ENCODE results near the gene PARP11.

PARP11 gene

DNA sequence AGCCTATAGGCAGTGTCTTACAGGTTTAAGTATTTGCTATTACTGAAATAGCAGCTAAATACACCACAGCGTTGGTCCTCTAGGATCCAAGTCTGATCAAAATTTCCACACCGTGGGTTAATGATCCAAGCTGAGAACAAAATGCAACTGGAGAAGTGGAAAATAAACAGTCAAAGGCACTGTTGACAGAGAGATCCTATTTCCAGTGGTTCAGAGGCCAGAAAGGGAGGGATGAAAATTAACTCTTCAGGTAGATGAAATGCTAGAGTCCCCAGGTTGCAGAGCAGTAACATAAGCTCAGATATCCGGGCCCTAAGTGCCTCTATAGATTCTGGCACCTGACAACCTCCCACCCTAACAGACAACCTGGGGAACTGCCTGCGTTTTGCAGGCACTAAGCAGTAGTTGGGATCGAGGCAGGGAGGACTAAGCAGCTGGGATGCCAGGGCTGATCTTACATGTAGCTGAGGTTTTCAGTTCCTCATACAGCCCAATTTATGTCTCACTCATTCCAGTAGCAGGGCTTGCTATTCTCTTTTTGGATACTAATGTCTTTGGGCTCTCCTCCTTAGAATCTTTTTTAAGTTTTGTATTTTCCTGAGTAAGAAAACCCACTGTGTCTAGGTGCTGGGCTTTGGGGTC is 77.6 kb downstream of the PARP11 start:
- H3K79me2 ChIP-seq (ENCODE audit: control insufficient read depth, insufficient read depth, low read length, unreplicated experiment) = no peaks in the 10 kb centered on the region
- H3K27ac ChIP-seq (ENCODE audit: low read depth, low read length) = no peak overlapping the region
- H3K4me1 ChIP-seq (ENCODE audit: control insufficient read depth, insufficient read depth, low read length, unreplicated experiment) = no peaks in the 10 kb centered on the region
- no peaks in the 10 kb centered on the region for H3K27me3 ChIP-seq (ENCODE audit: insufficient read depth, low read length)
- H2AFZ ChIP-seq (ENCODE audit: low read length, unreplicated experiment) = no peak overlapping the region
- H3K4me3 ChIP-seq (ENCODE audit: low read depth, low read length) = no peak overlapping the region
- H3K36me3 ChIP-seq (ENCODE audit: insufficient read depth, low read length) = no peaks in the 10 kb centered on the region

- H3K36me3 ChIP-seq (ENCODE audit: insufficient read depth, low read length) = no peaks in the 10 kb centered on the region
- no peak overlapping the region for H3K27ac ChIP-seq (ENCODE audit: low read depth, low read length)
- H3K27me3 ChIP-seq (ENCODE audit: insufficient read depth, low read length) = no peaks in the 10 kb centered on the region
- H3K79me2 ChIP-seq (ENCODE audit: control insufficient read depth, insufficient read depth, low read length, unreplicated experiment) = no peaks in the 10 kb centered on the region
- H3K4me1 ChIP-seq (ENCODE audit: control insufficient read depth, insufficient read depth, low read length, unreplicated experiment) = no peaks in the 10 kb centered on the region
- H3K4me3 ChIP-seq (ENCODE audit: low read depth, low read length) = no peak overlapping the region
- no peak overlapping the region for H2AFZ ChIP-seq (ENCODE audit: low read length, unreplicated experiment)
Observed at GRCh38 chr12:3795066-3795465, 78.1 kb downstream of the PARP11 start.

DNA sequence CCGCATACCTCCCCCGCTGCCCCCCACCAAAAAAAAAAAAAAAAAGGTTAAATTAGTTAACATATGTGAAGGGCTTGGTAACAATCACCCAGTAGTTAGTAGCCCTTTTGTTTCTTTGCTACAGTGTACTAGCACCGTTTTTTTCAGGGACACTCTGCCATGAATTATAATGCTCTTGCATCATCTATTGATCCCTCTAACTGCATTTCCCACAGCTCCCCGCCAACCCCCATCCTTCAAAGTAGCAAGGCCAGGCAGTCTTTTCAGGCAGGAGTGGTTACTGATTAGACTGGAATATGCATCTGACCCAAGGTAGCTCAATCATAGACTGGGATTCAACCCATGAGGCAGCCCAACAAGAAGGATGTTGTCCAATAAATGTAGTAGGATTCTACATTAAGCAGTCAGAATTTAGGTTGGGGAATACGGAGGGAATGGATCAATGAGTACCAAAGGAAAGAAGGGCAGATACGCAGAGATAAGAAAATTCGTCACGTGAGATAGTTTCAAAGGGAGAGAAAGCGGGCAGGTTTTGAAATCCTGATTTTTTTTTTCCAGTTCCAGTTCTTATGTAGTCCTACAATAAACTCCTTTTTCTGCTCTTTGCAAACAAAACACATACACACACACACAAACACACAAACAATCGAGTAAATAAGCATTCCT is 80.4 kb downstream of the PARP11 start:
- H3K79me2 ChIP-seq (ENCODE audit: control insufficient read depth, insufficient read depth, low read length, unreplicated experiment) = no peaks in the 10 kb centered on the region
- H3K27ac ChIP-seq (ENCODE audit: low read depth, low read length) = no peak overlapping the region
- H3K36me3 ChIP-seq (ENCODE audit: insufficient read depth, low read length) = no peaks in the 10 kb centered on the region
- peaks cover 10% of the 10 kb centered on the region; the same call in 1 of the 2 replicates for H3K27me3 ChIP-seq (ENCODE audit: insufficient read depth, low read length)
- H3K4me3 ChIP-seq (ENCODE audit: low read depth, low read length) = no peak overlapping the region
- no peaks in the 10 kb centered on the region for H3K4me1 ChIP-seq (ENCODE audit: control insufficient read depth, insufficient read depth, low read length, unreplicated experiment)
- H2AFZ ChIP-seq (ENCODE audit: low read length, unreplicated experiment) = no peak overlapping the region

DNA sequence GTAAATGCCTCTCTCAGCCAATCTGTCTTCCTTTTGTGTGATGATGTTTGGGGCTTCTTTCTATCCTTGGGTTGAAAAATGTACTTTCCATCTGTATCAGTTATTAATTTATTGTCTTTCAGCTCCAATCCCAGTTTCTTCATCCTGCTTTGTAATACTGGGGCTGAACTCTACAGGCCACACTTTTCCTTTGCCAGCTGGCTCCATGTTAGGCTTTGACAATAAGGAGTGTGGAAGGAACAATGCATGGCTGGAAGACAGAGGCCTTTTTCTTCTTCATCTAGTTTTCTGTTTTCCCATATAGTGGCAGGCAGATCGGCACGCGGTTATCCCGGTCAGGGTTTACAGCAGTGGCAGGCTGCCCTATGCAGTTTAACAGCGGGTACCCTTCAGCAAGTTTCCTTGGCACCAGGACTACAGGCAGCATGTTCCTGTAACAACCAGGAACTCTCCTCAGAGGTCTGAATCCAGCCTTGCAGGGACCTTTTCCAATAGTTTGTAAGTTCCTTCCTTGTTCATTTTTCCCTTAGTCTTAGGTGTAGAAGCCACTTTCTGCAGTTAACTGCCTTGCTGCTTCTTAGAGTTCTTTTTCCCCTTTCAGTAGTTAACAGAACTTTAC is 81.8 kb downstream of the PARP11 start:
- no peaks in the 10 kb centered on the region for H3K36me3 ChIP-seq (ENCODE audit: insufficient read depth, low read length)
- H3K79me2 ChIP-seq (ENCODE audit: control insufficient read depth, insufficient read depth, low read length, unreplicated experiment) = no peaks in the 10 kb centered on the region
- no peak overlapping the region for H3K4me3 ChIP-seq (ENCODE audit: low read depth, low read length)
- H3K4me1 ChIP-seq (ENCODE audit: control insufficient read depth, insufficient read depth, low read length, unreplicated experiment) = no peaks in the 10 kb centered on the region
- no peak overlapping the region for H2AFZ ChIP-seq (ENCODE audit: low read length, unreplicated experiment)
- no peak overlapping the region for H3K27ac ChIP-seq (ENCODE audit: low read depth, low read length)
- H3K27me3 ChIP-seq (ENCODE audit: insufficient read depth, low read length) = peaks cover 10% of the 10 kb centered on the region; the same call in 1 of the 2 replicates

DNA sequence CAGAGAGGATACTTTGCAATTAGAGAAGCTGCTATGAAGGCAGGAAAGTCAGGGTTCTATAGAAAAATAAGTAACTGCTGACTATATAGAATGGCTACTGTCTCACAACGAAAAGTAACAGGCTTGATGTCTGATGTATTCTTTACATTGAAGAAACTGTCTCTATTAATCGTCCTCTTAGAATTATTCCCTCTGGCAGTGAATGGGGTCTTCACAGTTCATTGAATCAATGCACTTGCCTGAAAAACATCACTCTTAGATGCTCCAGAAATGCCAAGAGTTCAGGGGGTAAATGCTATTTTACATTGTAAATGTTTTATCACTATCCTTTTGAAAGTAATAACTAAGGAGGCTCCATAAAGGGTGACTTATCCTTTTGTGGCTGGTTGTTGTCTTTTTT is 82.6 kb downstream of the PARP11 start:
- H3K36me3 ChIP-seq (ENCODE audit: insufficient read depth, low read length) = no peaks in the 10 kb centered on the region
- H2AFZ ChIP-seq (ENCODE audit: low read length, unreplicated experiment) = no peak overlapping the region
- H3K4me1 ChIP-seq (ENCODE audit: control insufficient read depth, insufficient read depth, low read length, unreplicated experiment) = no peaks in the 10 kb centered on the region
- no peak overlapping the region for H3K4me3 ChIP-seq (ENCODE audit: low read depth, low read length)
- H3K27ac ChIP-seq (ENCODE audit: low read depth, low read length) = no peak overlapping the region
- H3K79me2 ChIP-seq (ENCODE audit: control insufficient read depth, insufficient read depth, low read length, unreplicated experiment) = no peaks in the 10 kb centered on the region
- H3K27me3 ChIP-seq (ENCODE audit: insufficient read depth, low read length) = peaks cover 12% of the 10 kb centered on the region; the same call in 1 of the 2 replicates

DNA sequence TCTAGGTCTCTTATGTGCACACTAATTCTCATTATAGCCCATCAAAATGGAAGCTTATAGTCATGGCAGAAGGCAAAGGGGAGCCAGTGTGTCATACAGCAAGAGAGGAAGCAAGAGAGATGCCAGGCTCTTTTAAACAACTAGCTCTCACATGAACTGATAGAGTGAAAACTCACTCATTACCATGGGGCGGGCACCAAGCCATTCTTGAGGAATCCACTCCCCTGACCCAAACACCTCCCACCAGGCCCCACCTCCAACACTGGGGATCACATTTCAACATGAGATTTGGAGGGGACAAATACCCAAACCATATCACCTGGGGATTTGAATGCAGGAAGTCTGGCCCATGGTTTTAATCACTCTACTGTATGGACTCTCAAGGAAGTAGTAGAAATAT is 83.4 kb downstream of the PARP11 start:
- Histone ChIP-seq H3K27ac (ENCODE audit: low read depth, low read length) (no peak overlapping the region), H3K36me3 (ENCODE audit: insufficient read depth, low read length) (no peaks in the 10 kb centered on the region), H2AFZ (ENCODE audit: low read length, unreplicated experiment) (no peak overlapping the region), H3K27me3 (ENCODE audit: insufficient read depth, low read length) (peaks cover 14% of the 10 kb centered on the region; the same call in 1 of the 2 replicates), H3K79me2 (ENCODE audit: control insufficient read depth, insufficient read depth, low read length, unreplicated experiment) (no peaks in the 10 kb centered on the region), H3K4me1 (ENCODE audit: control insufficient read depth, insufficient read depth, low read length, unreplicated experiment) (no peaks in the 10 kb centered on the region), H3K4me3 (ENCODE audit: low read depth, low read length) (no peak overlapping the region)

DNA sequence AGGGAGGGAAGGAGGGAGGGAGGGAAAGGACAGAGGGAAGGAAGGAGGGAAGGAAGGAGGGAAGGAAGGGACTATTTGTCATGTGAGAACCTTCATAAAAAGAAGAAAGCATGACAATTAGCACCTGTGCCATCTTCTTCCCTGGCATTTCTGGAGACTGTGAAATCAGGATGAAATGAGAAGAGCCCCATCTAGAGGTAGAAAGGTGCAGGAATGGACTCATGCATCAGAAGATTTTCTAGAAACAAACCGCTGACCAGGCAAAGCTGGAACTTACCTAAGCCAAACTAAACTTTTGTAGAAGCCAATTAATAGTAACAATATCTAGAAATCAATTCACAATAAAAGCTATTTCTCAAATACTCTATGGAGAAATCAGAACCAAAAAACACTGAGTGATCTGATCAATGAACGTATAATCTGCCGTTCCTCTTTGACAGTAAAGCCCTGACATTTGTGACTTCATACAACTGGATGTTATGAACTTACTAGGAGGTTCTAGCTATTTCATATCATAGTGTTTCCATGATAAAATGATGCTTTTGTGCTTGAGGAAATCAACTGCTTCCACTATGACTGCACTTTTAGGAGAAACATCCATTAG is 95.9 kb downstream of the PARP11 start:
- Histone ChIP-seq H3K36me3 (ENCODE audit: insufficient read depth, low read length) (no peaks in the 10 kb centered on the region), H3K79me2 (ENCODE audit: control insufficient read depth, insufficient read depth, low read length, unreplicated experiment) (no peaks in the 10 kb centered on the region), H3K4me3 (ENCODE audit: low read depth, low read length) (no peak overlapping the region), H2AFZ (ENCODE audit: low read length, unreplicated experiment) (no peak overlapping the region), H3K27me3 (ENCODE audit: insufficient read depth, low read length) (peaks cover 12% of the 10 kb centered on the region; the same call in 1 of the 2 replicates), H3K27ac (ENCODE audit: low read depth, low read length) (no peak overlapping the region), H3K4me1 (ENCODE audit: control insufficient read depth, insufficient read depth, low read length, unreplicated experiment) (peaks cover under 1% of the 10 kb centered on the region)

- Histone ChIP-seq H3K79me2 (ENCODE audit: control insufficient read depth, insufficient read depth, low read length, unreplicated experiment) (no peaks in the 10 kb centered on the region), H3K4me3 (ENCODE audit: low read depth, low read length) (no peak overlapping the region), H2AFZ (ENCODE audit: low read length, unreplicated experiment) (no peak overlapping the region), H3K27ac (ENCODE audit: low read depth, low read length) (no peak overlapping the region), H3K27me3 (ENCODE audit: insufficient read depth, low read length) (peaks cover 12% of the 10 kb centered on the region; the same call in 1 of the 2 replicates), H3K36me3 (ENCODE audit: insufficient read depth, low read length) (no peaks in the 10 kb centered on the region), H3K4me1 (ENCODE audit: control insufficient read depth, insufficient read depth, low read length, unreplicated experiment) (peaks cover 6% of the 10 kb centered on the region)
Observed at GRCh38 chr12:3775385-3776035, 97.7 kb downstream of the PARP11 start.

- H3K79me2 ChIP-seq (ENCODE audit: control insufficient read depth, insufficient read depth, low read length, unreplicated experiment) = no peaks in the 10 kb centered on the region
- H3K27me3 ChIP-seq (ENCODE audit: insufficient read depth, low read length) = peaks cover 12% of the 10 kb centered on the region; the same call in 1 of the 2 replicates
- H3K4me1 ChIP-seq (ENCODE audit: control insufficient read depth, insufficient read depth, low read length, unreplicated experiment) = peaks cover 6% of the 10 kb centered on the region
- H3K36me3 ChIP-seq (ENCODE audit: insufficient read depth, low read length) = no peaks in the 10 kb centered on the region
- H2AFZ ChIP-seq (ENCODE audit: low read length, unreplicated experiment) = no peak overlapping the region
- H3K27ac ChIP-seq (ENCODE audit: low read depth, low read length) = no peak overlapping the region
- no peak overlapping the region for H3K4me3 ChIP-seq (ENCODE audit: low read depth, low read length)
Observed at GRCh38 chr12:3772380-3772779, 100.8 kb downstream of the PARP11 start.

GRCh38 chr12:3771853-3772252 is 101.3 kb downstream of the PARP11 start:
- H3K4me3 ChIP-seq (ENCODE audit: low read depth, low read length) = no peak overlapping the region
- no peak overlapping the region for H2AFZ ChIP-seq (ENCODE audit: low read length, unreplicated experiment)
- no peak overlapping the region for H3K27ac ChIP-seq (ENCODE audit: low read depth, low read length)
- H3K79me2 ChIP-seq (ENCODE audit: control insufficient read depth, insufficient read depth, low read length, unreplicated experiment) = no peaks in the 10 kb centered on the region
- H3K27me3 ChIP-seq (ENCODE audit: insufficient read depth, low read length) = peaks cover 12% of the 10 kb centered on the region; the same call in 1 of the 2 replicates
- H3K4me1 ChIP-seq (ENCODE audit: control insufficient read depth, insufficient read depth, low read length, unreplicated experiment) = peaks cover 6% of the 10 kb centered on the region
- H3K36me3 ChIP-seq (ENCODE audit: insufficient read depth, low read length) = no peaks in the 10 kb centered on the region

Data from ACC112 (cell line).